Hepatocyte (in vitro differentiated cells): ENCODE measurements around the gene COL24A1.
A peak's percentile ranks its signal among the peaks of the same experiment; 100 is the strongest.

Experiments used
- CTCF ChIP-seq: fragments of 200-600 bp; sonication (generic); IDR thresholded peaks from 2 replicates; pipeline ENCODE4 v1.5.1; 2016; ENCODE audit warnings: antibody characterized with exemption, mild to moderate bottlenecking; ENCODE audit not compliant: poor library complexity
- EZH2 ChIP-seq: fragments of 200-600 bp; sonication (generic); IDR thresholded peaks from 2 replicates; pipeline ENCODE4 v1.6.1; 2016; ENCODE audit warnings: antibody characterized with exemption, mild to moderate bottlenecking, borderline replicate concordance
- EZH2phosphoT487 ChIP-seq: fragments of 200-600 bp; sonication (generic); IDR thresholded peaks from one replicate; pipeline ENCODE4 v1.6.1; 2018; ENCODE audit warnings: antibody characterized with exemption, mild to moderate bottlenecking, low read depth, moderate library complexity; ENCODE audit not compliant: unreplicated experiment, severe bottlenecking

- no peak for TF ChIP-seq CTCF
- no peak for TF ChIP-seq EZH2phosphoT487
- peak; percentile 26 for TF ChIP-seq EZH2
These were observed 1.3 kb downstream of the COL24A1 start for GRCh38 chr1:86155051-86155806.
